GM19240 (cell line): Measurements from ENCODE around the gene PLPP4.

ENCODE experiments used
- DNase-seq: peaks from one replicate; pipeline ENCODE4 v3.0.0; 2011; ENCODE audit warnings: low spot score; ENCODE audit not compliant: insufficient read length

PLPP4 gene

GRCh38 chr10:120607710-120608703 is 151.0 kb downstream of the PLPP4 start:
- no peak for DNase-seq

GRCh38 chr10:120609006-120609405 is 152.0 kb downstream of the PLPP4 start:
- no peak for DNase-seq

GRCh38 chr10:120610791-120611190 is 153.8 kb downstream of the PLPP4 start:
- no peak for DNase-seq

- DNase-seq, result no peak
Measured at GRCh38 chr10:120612756-120613155, 155.7 kb downstream of the PLPP4 start.

- no peak for DNase-seq
Measured at GRCh38 chr10:120613180-120613579, 156.2 kb downstream of the PLPP4 start.

GRCh38 chr10:120614680-120615079 is 157.7 kb downstream of the PLPP4 start:
- no peak for DNase-seq

GRCh38 chr10:120616311-120616911 is 159.4 kb downstream of the PLPP4 start:
- DNase-seq, result no peak

GRCh38 chr10:120628197-120628596 is 171.2 kb downstream of the PLPP4 start:
- no peak for DNase-seq

GRCh38 chr10:120630266-120630665 is 173.2 kb downstream of the PLPP4 start:
- no peak for DNase-seq

GRCh38 chr10:120632047-120632446 is 175.0 kb downstream of the PLPP4 start:
- DNase-seq, result no peak

- DNase-seq, result no peak
Measured at GRCh38 chr10:120632942-120633341, 175.9 kb downstream of the PLPP4 start.

GRCh38 chr10:120634659-120635058 is 177.6 kb downstream of the PLPP4 start:
- DNase-seq, result no peak
